Right cardiac atrium (tissue), 5 donors: ENCODE measurements around the gene VPS13C. TPM values are rescaled to one million over a fixed set of nuclear protein-coding genes. Genes with fewer than 3 reads are reported as not detected.

Experiments
- ATAC-seq, 2 donors: fragments of 200-7000 bp; cut with Tn5 transposase; one replicate each; pipeline versions ENCODE4 v1.8.0 to v1.9.1; 2020; ENCODE audit warnings: moderate library complexity in 2 of 2, mild to moderate bottlenecking in 1 of 2
- DNase-seq, 3 donors: peaks; one replicate each; pipeline ENCODE4 v3.0.0-alpha.2; 2020
- H3K27ac ChIP-seq: one replicate; pipeline ENCODE4 v1.5.1; 2013; ENCODE audit warnings: mild to moderate bottlenecking, low read length, control low read depth, moderate library complexity
- H3K27me3 ChIP-seq: one replicate; pipeline ENCODE4 v1.6.1; 2013; ENCODE audit not compliant: control insufficient read depth, insufficient read depth
- H3K4me1 ChIP-seq: one replicate; pipeline ENCODE4 v1.6.1; 2013; ENCODE audit warnings: low read length; ENCODE audit not compliant: control insufficient read depth, insufficient read depth
- H3K4me3 ChIP-seq: one replicate; pipeline ENCODE4 v1.5.1; 2013; ENCODE audit warnings: low read length, control low read depth
- H3K9me3 ChIP-seq: one replicate; pipeline ENCODE4 v1.6.1; 2013; ENCODE audit warnings: low read length; ENCODE audit not compliant: control insufficient read depth
- WGBS: extraction: QIAGEN DNeasy Blood & Tissue Kit; methylation state at CpG from one replicate; pipeline ENCODE4 v1.1.7; 2013; 5-methylcytosine and 5-hydroxymethylcytosine counted together
- intact Hi-C, 4 donors: fragments of 100-400 bp; cut with DNase I; formaldehyde crosslinking; loops; one replicate each; pipeline versions ENCODE4 v1.11.0 to v1.14.0; 2022 to 2023
- polyA plus RNA-seq: library from polyadenylated mRNA; stranded (reverse); fragments of 200-250 nt; gene quantifications from one replicate; pipeline ENCODE4 v1.2.3, GENCODE V29; 2013
- total RNA-seq, 4 donors: library from RNA; stranded (reverse); fragmentation: NEBNext Ultra II Directional; extraction: Animal tissue kit (Norgen Biotek cat#: 25700); gene quantifications; one replicate each; pipeline ENCODE4 v1.2.1, GENCODE V29; 2021
- donor health status: healthy with polysubstance abuse.
- donor health status: DM: no; HTN: yes; CAD: no.
- donor health status: DM: no; HTN: no; CAD: no.
- donor health status: DM: no; HTN: yes; CAD: no; lungs with severe emphysema.
- donor health status: DM: yes; HTN: yes; CAD: no.

VPS13C gene
- total and polyA plus RNA-seq, 5 donors: 14.5 to 41.3 (median 36.1) TPM

DNA sequence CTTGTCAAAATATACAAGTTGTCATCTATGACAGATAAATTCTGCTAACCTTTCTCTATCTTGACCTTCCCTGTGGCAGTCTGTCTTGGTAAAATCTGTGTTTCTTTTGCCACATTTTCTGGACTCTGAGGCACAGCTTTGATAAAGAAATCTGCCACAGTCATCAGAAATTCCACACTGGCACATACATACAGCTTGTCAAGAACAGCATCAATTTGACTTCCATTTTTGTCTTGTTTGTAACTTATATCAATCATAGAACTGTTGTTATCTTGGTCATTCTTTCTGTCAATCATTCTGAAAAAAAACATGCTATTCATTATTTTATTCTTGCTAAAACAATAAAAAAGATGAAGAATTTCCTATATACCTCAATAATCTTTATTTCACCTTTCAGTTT is 130.8 kb downstream of the VPS13C start:
- no peak for DNase-seq
- no peaks in the 10 kb centered on the region for H3K27me3 ChIP-seq
- H3K27ac ChIP-seq: no peak overlapping the region
- H3K4me3 ChIP-seq: no peak overlapping the region
- no peaks in the 10 kb centered on the region for H3K4me1 ChIP-seq
- intact Hi-C loops: no loop called here
- ATAC-seq: no peak
- H3K9me3 ChIP-seq: no peaks in the 10 kb centered on the region

DNA sequence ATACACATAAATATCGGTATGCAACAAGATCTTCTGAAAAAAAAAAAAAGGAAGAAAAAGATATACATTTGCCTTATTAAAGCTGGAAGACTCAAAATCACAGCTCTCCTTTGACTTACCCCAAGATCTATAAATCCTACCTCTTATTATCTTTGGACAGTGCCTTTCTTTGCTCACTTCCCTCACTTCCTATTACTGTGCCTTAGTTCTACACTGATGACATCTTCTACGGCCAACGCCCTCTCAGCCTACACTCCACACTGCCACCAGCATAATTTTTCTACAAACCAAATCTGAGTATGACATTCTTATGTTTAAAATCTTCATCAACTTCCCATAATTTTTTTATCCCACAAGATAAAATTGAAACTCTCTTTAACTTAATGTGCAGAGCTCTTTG is 137.1 kb downstream of the VPS13C start:
- DNase-seq: no peak
- Histone ChIP-seq H3K27me3 (no peaks in the 10 kb centered on the region), H3K4me1 (no peaks in the 10 kb centered on the region), H3K27ac (no peak overlapping the region), H3K4me3 (no peak overlapping the region), H3K9me3 (no peaks in the 10 kb centered on the region)
- no peak for ATAC-seq
- intact Hi-C loops: no loop called here
- 97% methylated on average over 3 of the region's 3 CpGs for WGBS

- H3K27ac ChIP-seq: no peak overlapping the region
- DNase-seq (no peak), ATAC-seq (no peak)
- no peaks in the 10 kb centered on the region for H3K9me3 ChIP-seq
- 96% methylated on average over 1 of the region's 1 CpG for WGBS
- no peaks in the 10 kb centered on the region for H3K27me3 ChIP-seq
- no peaks in the 10 kb centered on the region for H3K4me1 ChIP-seq
- H3K4me3 ChIP-seq: no peak overlapping the region
- intact Hi-C loops: no loop called here
Measured at GRCh38 chr15:61921093-61921492, 139.2 kb downstream of the VPS13C start.

GRCh38 chr15:61917457-61917856 is 142.8 kb downstream of the VPS13C start:
- no peaks in the 10 kb centered on the region for H3K4me1 ChIP-seq
- intact Hi-C loops: loop anchor here in 1 of 4 donors (10.0 kb wide), 1 partner anchor 57 kb away; no protein-coding TSS in a partner anchor
- 91% methylated on average over 1 of the region's 1 CpG for WGBS
- ATAC-seq: no peak
- H3K4me3 ChIP-seq: no peak overlapping the region
- no peaks in the 10 kb centered on the region for H3K27me3 ChIP-seq
- H3K27ac ChIP-seq: no peak overlapping the region
- no peak for DNase-seq
- no peaks in the 10 kb centered on the region for H3K9me3 ChIP-seq

GRCh38 chr15:61916104-61916503 is 144.1 kb downstream of the VPS13C start:
- no peaks in the 10 kb centered on the region for H3K9me3 ChIP-seq
- H3K4me3 ChIP-seq: no peak overlapping the region
- intact Hi-C loops: loop anchor here in 1 of 4 donors (10.0 kb wide), 1 partner anchor 59 kb away; no protein-coding TSS in a partner anchor
- DNase-seq: no peak
- H3K27ac ChIP-seq: no peak overlapping the region
- peak in 1 of 2 donors; percentile 26 for ATAC-seq
- no peaks in the 10 kb centered on the region for H3K4me1 ChIP-seq
- WGBS: 70% methylated on average over 2 of the region's 2 CpGs
- no peaks in the 10 kb centered on the region for H3K27me3 ChIP-seq

DNA sequence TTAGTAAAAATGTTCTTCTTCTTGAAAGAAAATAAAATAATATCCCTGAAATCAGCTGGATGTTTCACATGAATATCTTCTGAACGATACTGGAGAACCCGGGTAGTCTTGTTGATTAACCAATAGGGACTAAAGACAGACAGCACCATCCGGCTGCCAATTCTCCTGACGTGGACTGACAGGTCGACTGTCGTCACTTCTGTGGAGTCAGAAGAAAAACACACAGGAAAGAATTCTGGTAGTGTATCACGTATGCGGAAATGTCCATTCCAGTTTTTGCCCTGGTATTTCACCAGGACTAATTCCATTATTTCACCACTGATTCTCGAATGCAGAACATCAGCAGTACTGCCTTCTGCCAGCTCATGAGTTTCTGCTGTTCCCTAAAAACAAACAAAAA is 144.6 kb downstream of the VPS13C start:
- DNase-seq (no peak), ATAC-seq (no peak)
- Histone ChIP-seq H3K4me1 (no peaks in the 10 kb centered on the region), H3K27ac (no peak overlapping the region), H3K4me3 (no peak overlapping the region), H3K27me3 (no peaks in the 10 kb centered on the region), H3K9me3 (no peaks in the 10 kb centered on the region)
- 92% methylated on average over 9 of the region's 9 CpGs for WGBS
- intact Hi-C loops: loop anchor here in 1 of 4 donors (10.0 kb wide), 1 partner anchor 59 kb away; no protein-coding TSS in a partner anchor

GRCh38 chr15:61910839-61911369 is 149.3 kb downstream of the VPS13C start:
- intact Hi-C loops: loop anchor here in 1 of 4 donors (10.0 kb wide), 1 partner anchor 64 kb away; no protein-coding TSS in a partner anchor
- Histone ChIP-seq H3K27ac (no peak overlapping the region), H3K4me3 (no peak overlapping the region), H3K4me1 (no peaks in the 10 kb centered on the region), H3K9me3 (no peaks in the 10 kb centered on the region), H3K27me3 (no peaks in the 10 kb centered on the region)
- no peak for DNase-seq
- no peak for ATAC-seq

DNA sequence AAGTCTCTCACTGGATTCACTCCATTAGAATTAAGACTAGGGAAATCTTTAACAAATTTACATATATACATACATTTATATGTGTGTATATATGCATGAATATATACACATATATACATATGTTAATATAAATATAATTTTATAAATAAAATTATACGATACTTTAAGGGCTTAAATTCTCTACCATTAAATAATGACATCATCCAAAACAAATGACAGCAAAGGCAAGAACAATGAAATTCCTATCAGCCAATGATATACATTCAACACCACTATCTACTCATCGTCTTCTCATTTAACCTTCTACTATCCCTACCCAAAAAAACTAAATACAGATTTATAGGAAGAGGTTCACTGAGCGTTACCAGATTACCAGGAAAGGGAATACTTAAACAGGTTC is 152.0 kb downstream of the VPS13C start:
- Histone ChIP-seq H3K27ac (no peak overlapping the region), H3K4me1 (no peaks in the 10 kb centered on the region), H3K4me3 (no peak overlapping the region), H3K9me3 (no peaks in the 10 kb centered on the region), H3K27me3 (no peaks in the 10 kb centered on the region)
- DNase-seq (no peak), ATAC-seq (no peak)
- 96% methylated on average over 3 of the region's 3 CpGs for WGBS
- intact Hi-C loops: no loop called here

DNA sequence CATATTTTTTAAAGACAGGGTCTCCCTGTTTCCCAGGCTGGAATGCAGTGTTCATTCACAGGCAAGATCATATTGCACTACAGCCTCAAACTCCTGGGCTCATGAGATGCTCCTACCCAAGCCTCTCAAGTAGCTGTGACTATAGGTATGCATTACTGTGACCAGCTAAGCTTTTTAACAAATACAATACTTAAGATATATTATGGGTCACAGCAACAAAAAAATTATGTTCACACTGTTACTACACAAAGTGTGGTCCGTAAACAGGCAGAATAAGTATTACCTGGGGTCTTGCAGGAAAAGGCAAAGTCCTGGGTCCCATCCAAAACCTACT is 152.5 kb downstream of the VPS13C start:
- no peak for ATAC-seq
- intact Hi-C loops: no loop called here
- Histone ChIP-seq H3K27ac (no peak overlapping the region), H3K4me1 (no peaks in the 10 kb centered on the region), H3K4me3 (no peak overlapping the region), H3K9me3 (no peaks in the 10 kb centered on the region), H3K27me3 (no peaks in the 10 kb centered on the region)
- DNase-seq: no peak
- WGBS: 97% methylated on average over 1 of the region's 1 CpG

- H3K9me3 ChIP-seq: no peaks in the 10 kb centered on the region
- DNase-seq: no peak
- 92% methylated on average over 4 of the region's 4 CpGs for WGBS
Measured at GRCh38 chr15:61906961-61907752, 153.1 kb downstream of the VPS13C start.

DNA sequence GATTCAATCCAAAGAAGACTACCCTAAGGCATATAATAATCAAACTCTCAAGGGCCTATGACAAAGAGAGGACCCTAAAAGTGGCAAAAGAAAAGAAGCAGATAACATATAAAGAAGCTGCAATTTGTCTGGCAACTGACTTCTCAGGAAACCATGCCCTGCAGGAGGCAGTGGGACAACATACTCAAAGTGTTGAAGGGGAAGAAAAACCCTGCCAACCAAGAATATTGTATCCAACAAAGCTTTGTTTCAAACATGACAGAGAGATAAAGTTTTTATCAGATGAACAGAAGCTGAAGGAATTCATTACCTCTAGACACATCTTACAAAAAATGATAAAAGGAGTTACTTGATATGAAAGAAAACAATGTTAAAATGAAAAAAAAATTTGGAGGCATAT is 167.1 kb downstream of the VPS13C start:
- no peak for ATAC-seq
- peaks cover 2% of the 10 kb centered on the region for H3K4me1 ChIP-seq
- no peaks in the 10 kb centered on the region for H3K27me3 ChIP-seq
- DNase-seq: no peak
- no peak overlapping the region for H3K27ac ChIP-seq
- no peak overlapping the region for H3K4me3 ChIP-seq
- intact Hi-C loops: no loop called here
- H3K9me3 ChIP-seq: no peaks in the 10 kb centered on the region

More at GRCh38 chr15:61906961-61907752, 153.1 kb downstream of the VPS13C start:
- no peak for ATAC-seq
- no peaks in the 10 kb centered on the region for H3K4me1 ChIP-seq
- no peaks in the 10 kb centered on the region for H3K27me3 ChIP-seq
- intact Hi-C loops: no loop called here
- H3K27ac ChIP-seq: no peak overlapping the region
- H3K4me3 ChIP-seq: no peak overlapping the region
